Left hindlimb (tissue), 1 donor: Measurements from ENCODE around the gene LRP1-AS.

Source experiments
- DNase-seq: peaks from one replicate; pipeline ENCODE4 v3.0.0-alpha.2; 2018

Gene LRP1-AS

GRCh38 chr12:57095440-57095839, 52.0 kb downstream of the LRP1-AS start:
- DNase-seq = no peak
